A549 (cell line): ENCODE data around the gene MRPL55.

Experiments used
- JUN ChIP-seq, 2 experiments: fragments of >200 bp; sonication (Bioruptor Twin); formaldehyde crosslinking; IDR thresholded peaks; 2 replicates in 1 of 2; 3 replicates in 1 of 2; pipeline ENCODE4 v1.6.1; 2016 to 2017
- MAX ChIP-seq: IDR thresholded peaks from 2 replicates; pipeline ENCODE4 v1.6.1; 2012
- MAZ ChIP-seq: fragments of 150-350 bp; IDR thresholded peaks from 2 replicates; pipeline ENCODE4 v1.6.1; 2014; ENCODE audit warnings: antibody characterized with exemption, low read depth, low read length, borderline replicate concordance
- NR3C1 ChIP-seq: fragments of >200 bp; sonication (Bioruptor Twin); formaldehyde crosslinking; IDR thresholded peaks from 3 replicates; pipeline ENCODE4 v1.6.1; 2017
- PBX3 ChIP-seq: IDR thresholded peaks from 2 replicates; pipeline ENCODE4 v1.6.1; 2012
- POLR2A ChIP-seq: IDR thresholded peaks from 2 replicates; pipeline ENCODE4 v1.6.1; 2012; ENCODE audit warnings: mild to moderate bottlenecking, low read length
- ZFP36 ChIP-seq: fragments of 450-650 bp; IDR thresholded peaks from 2 replicates; pipeline ENCODE4 v1.6.1; 2014; ENCODE audit warnings: borderline replicate concordance; ENCODE audit not compliant: partially characterized antibody
- TF ChIP-seq, protein P1 (sequence below): fragments of >200 bp; sonication (Bioruptor Twin); formaldehyde crosslinking; IDR thresholded peaks from 3 replicates; pipeline ENCODE4 v1.5.1; 2016

- TF ChIP-seq PBX3 (no peak), JUN (IDR thresholded peaks at IDR 0.05) (no peak), MAZ (no peak), NR3C1 (no peak), POLR2A (no peak), MAX (no peak), ZFP36 (no peak)
- TF ChIP-seq, protein P1, sequence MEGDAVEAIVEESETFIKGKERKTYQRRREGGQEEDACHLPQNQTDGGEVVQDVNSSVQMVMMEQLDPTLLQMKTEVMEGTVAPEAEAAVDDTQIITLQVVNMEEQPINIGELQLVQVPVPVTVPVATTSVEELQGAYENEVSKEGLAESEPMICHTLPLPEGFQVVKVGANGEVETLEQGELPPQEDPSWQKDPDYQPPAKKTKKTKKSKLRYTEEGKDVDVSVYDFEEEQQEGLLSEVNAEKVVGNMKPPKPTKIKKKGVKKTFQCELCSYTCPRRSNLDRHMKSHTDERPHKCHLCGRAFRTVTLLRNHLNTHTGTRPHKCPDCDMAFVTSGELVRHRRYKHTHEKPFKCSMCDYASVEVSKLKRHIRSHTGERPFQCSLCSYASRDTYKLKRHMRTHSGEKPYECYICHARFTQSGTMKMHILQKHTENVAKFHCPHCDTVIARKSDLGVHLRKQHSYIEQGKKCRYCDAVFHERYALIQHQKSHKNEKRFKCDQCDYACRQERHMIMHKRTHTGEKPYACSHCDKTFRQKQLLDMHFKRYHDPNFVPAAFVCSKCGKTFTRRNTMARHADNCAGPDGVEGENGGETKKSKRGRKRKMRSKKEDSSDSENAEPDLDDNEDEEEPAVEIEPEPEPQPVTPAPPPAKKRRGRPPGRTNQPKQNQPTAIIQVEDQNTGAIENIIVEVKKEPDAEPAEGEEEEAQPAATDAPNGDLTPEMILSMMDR: no peak
Observed at GRCh38 chr1:228074954-228075730, 34.0 kb downstream of the MRPL55 start.
